ENCODE data around the gene PLEKHG1. TPM values are rescaled to one million over a fixed set of nuclear protein-coding genes. Genes with fewer than 3 reads are reported as not detected.

Gene PLEKHG1
- total and polyA plus RNA-seq, 2 experiments from 2014 or later: 6.3 to 6.8 TPM

DNA sequence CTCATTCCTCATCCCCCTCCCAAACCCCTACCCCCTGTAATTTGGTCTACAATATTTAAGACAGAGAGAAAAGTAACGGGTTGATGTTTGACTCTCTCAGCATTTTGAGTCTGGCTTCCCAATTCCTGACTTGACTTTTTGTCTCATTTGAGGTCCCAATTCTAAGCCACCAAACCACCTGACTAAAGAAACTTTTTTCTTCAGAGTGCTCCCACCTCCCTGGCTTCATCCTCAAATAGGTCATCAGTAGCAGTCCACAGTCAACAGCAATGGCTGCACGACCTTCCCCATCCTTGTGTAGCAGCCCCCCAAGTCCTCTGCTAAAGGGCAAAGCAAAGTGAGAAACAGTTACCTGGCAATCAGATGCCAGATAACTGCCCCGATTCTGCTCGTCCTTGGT is 1.8 kb downstream of the PLEKHG1 start:
- Histone ChIP-seq H3K9me3 (ENCODE audit: low read depth) (no peaks in the 10 kb centered on the region), H3K36me3 (replicated peaks; ENCODE audit: insufficient read depth, low read depth) (no peaks in the 10 kb centered on the region), H3K27me3 (peaks cover 11% of the 10 kb centered on the region), H3K4me1 (ENCODE audit: insufficient read depth) (no peaks in the 10 kb centered on the region), H3K4me2 (peak overlapping the region; percentile 96), H3K9me2 (replicated peaks; ENCODE audit: insufficient read depth) (no peaks in the 10 kb centered on the region), H3K27ac (no peak overlapping the region), H3K4me3 (no peak overlapping the region), H3K79me2 (peaks cover 37% of the 10 kb centered on the region), H2AFZ (no peak overlapping the region), H4K20me1 (ENCODE audit: insufficient read depth, poor library complexity, severe bottlenecking) (no peaks in the 10 kb centered on the region)
- no peak for DNase-seq (ENCODE audit: low spot score)
- WGBS (ENCODE audit: low lambda C conversion rate, missing lambda C conversion rate): 83% methylated on average over 4 of the region's 4 CpGs
- TF ChIP-seq EZH2 (IDR thresholded peaks at IDR 0.05; ENCODE audit: borderline replicate concordance) (no peak), EZH2phosphoT487 (IDR thresholded peaks at IDR 0.05; ENCODE audit: low read depth, severe bottlenecking, unreplicated experiment) (no peak), CTCF (IDR thresholded peaks at IDR 0.05; ENCODE audit: poor library complexity) (no peak)

GRCh38 chr6:150603176-150603575 is 3.5 kb downstream of the PLEKHG1 start:
- Histone ChIP-seq H3K9me2 (replicated peaks; ENCODE audit: insufficient read depth) (no peaks in the 10 kb centered on the region), H3K36me3 (replicated peaks; ENCODE audit: insufficient read depth, low read depth) (no peaks in the 10 kb centered on the region), H3K27ac (no peak overlapping the region), H3K27me3 (peaks cover 5% of the 10 kb centered on the region), H3K4me1 (ENCODE audit: insufficient read depth) (no peaks in the 10 kb centered on the region), H2AFZ (no peak overlapping the region), H4K20me1 (ENCODE audit: insufficient read depth, poor library complexity, severe bottlenecking) (no peaks in the 10 kb centered on the region), H3K79me2 (peaks cover 40% of the 10 kb centered on the region), H3K4me2 (no peak overlapping the region), H3K4me3 (no peak overlapping the region), H3K9me3 (ENCODE audit: low read depth) (no peaks in the 10 kb centered on the region)
- no peak for DNase-seq (ENCODE audit: low spot score)
- no peak for TF ChIP-seq EZH2 (IDR thresholded peaks at IDR 0.05; ENCODE audit: borderline replicate concordance)
- no peak for TF ChIP-seq EZH2phosphoT487 (IDR thresholded peaks at IDR 0.05; ENCODE audit: low read depth, severe bottlenecking, unreplicated experiment)
- no peak for TF ChIP-seq CTCF (IDR thresholded peaks at IDR 0.05; ENCODE audit: poor library complexity)
- WGBS (ENCODE audit: low lambda C conversion rate, missing lambda C conversion rate): 84% methylated on average over 4 of the region's 4 CpGs

- H3K4me2 ChIP-seq: no peak overlapping the region
- 81% methylated on average over 6 of the region's 6 CpGs for WGBS (ENCODE audit: low lambda C conversion rate, missing lambda C conversion rate)
- no peak for DNase-seq (ENCODE audit: low spot score)
- H3K36me3 ChIP-seq (replicated peaks; ENCODE audit: insufficient read depth, low read depth): no peaks in the 10 kb centered on the region
- H3K9me3 ChIP-seq (ENCODE audit: low read depth): no peaks in the 10 kb centered on the region
- H3K9me2 ChIP-seq (replicated peaks; ENCODE audit: insufficient read depth): no peaks in the 10 kb centered on the region
- peaks cover 2% of the 10 kb centered on the region for H3K27me3 ChIP-seq
- H3K79me2 ChIP-seq: peaks cover 44% of the 10 kb centered on the region
- TF ChIP-seq CTCF (IDR thresholded peaks at IDR 0.05; ENCODE audit: poor library complexity) (no peak), EZH2phosphoT487 (IDR thresholded peaks at IDR 0.05; ENCODE audit: low read depth, severe bottlenecking, unreplicated experiment) (no peak), EZH2 (IDR thresholded peaks at IDR 0.05; ENCODE audit: borderline replicate concordance) (no peak)
- no peak overlapping the region for H3K27ac ChIP-seq
- H4K20me1 ChIP-seq (ENCODE audit: insufficient read depth, poor library complexity, severe bottlenecking): no peaks in the 10 kb centered on the region
- H3K4me1 ChIP-seq (ENCODE audit: insufficient read depth): no peaks in the 10 kb centered on the region
- no peak overlapping the region for H3K4me3 ChIP-seq
- H2AFZ ChIP-seq: no peak overlapping the region
Observed at GRCh38 chr6:150604467-150604866, 4.8 kb downstream of the PLEKHG1 start.

GRCh38 chr6:150605333-150605732 is 5.6 kb downstream of the PLEKHG1 start:
- Histone ChIP-seq H3K27me3 (peaks cover 2% of the 10 kb centered on the region), H3K79me2 (peaks cover 44% of the 10 kb centered on the region), H4K20me1 (ENCODE audit: insufficient read depth, poor library complexity, severe bottlenecking) (no peaks in the 10 kb centered on the region), H3K4me1 (ENCODE audit: insufficient read depth) (no peaks in the 10 kb centered on the region), H3K27ac (no peak overlapping the region), H3K4me3 (no peak overlapping the region), H3K9me3 (ENCODE audit: low read depth) (no peaks in the 10 kb centered on the region), H2AFZ (no peak overlapping the region), H3K4me2 (no peak overlapping the region), H3K36me3 (replicated peaks; ENCODE audit: insufficient read depth, low read depth) (no peaks in the 10 kb centered on the region), H3K9me2 (replicated peaks; ENCODE audit: insufficient read depth) (no peaks in the 10 kb centered on the region)
- WGBS (ENCODE audit: low lambda C conversion rate, missing lambda C conversion rate): 94% methylated on average over 3 of the region's 3 CpGs
- no peak for TF ChIP-seq EZH2 (IDR thresholded peaks at IDR 0.05; ENCODE audit: borderline replicate concordance)
- TF ChIP-seq CTCF (IDR thresholded peaks at IDR 0.05; ENCODE audit: poor library complexity): no peak
- no peak for TF ChIP-seq EZH2phosphoT487 (IDR thresholded peaks at IDR 0.05; ENCODE audit: low read depth, severe bottlenecking, unreplicated experiment)
- no peak for DNase-seq (ENCODE audit: low spot score)
